Lower leg skin (tissue), 3 donors: Measurements from ENCODE around the gene PDRG1.

Experiments used
- CTCF ChIP-seq, 3 donors: fragments of 450-650 bp; IDR thresholded peaks; one replicate each; pipeline ENCODE4 v1.5.1; 2016; ENCODE audit warnings: antibody characterized with exemption in 3 of 3, mild to moderate bottlenecking in 3 of 3, moderate library complexity in 2 of 3
- POLR2A ChIP-seq, 2 donors: fragments of 450-650 bp; IDR thresholded peaks; one replicate each; pipeline ENCODE4 v1.6.1; 2016 to 2017; ENCODE audit warnings: antibody characterized with exemption in 2 of 2, mild to moderate bottlenecking in 1 of 2, moderate library complexity in 1 of 2

GRCh38 chr20:31916708-31917107 lies 35.1 kb downstream of the PDRG1 start:
- TF ChIP-seq POLR2A (IDR thresholded peaks at IDR 0.05) (no peak), CTCF (IDR thresholded peaks at IDR 0.05) (no peak)
